PFSK-1 (cell line): Measurements from ENCODE around the gene SLC9A9.

Experiments
- FOXP2 ChIP-seq: optimal IDR thresholded peaks from 2 replicates; pipeline ENCODE3; 2011; ENCODE audit warnings: borderline replicate concordance, control low read depth, inconsistent platforms; ENCODE audit not compliant: insufficient read depth; ENCODE audit errors: extremely low read length, extremely low read depth
- POLR2AphosphoS5 ChIP-seq: IDR thresholded peaks from 2 replicates; pipeline ENCODE4 v1.6.1; 2012; ENCODE audit warnings: low read depth, mild to moderate bottlenecking, control low read depth, low read length, moderate library complexity
- SIN3A ChIP-seq: IDR thresholded peaks from 2 replicates; pipeline ENCODE4 v1.6.1; 2012; ENCODE audit warnings: mild to moderate bottlenecking, low read length, moderate library complexity, borderline replicate concordance; ENCODE audit not compliant: insufficient read depth
- TAF1 ChIP-seq: IDR thresholded peaks from 2 replicates; pipeline ENCODE4 v1.6.1; 2012; ENCODE audit warnings: low read length, control low read depth, borderline replicate concordance; ENCODE audit not compliant: insufficient read depth
- TF ChIP-seq, protein P1 (sequence below), 2 experiments: IDR thresholded peaks; 2 replicates each; pipeline versions ENCODE4 v1.6.1 to v1.8.0; 2011 to 2012; ENCODE audit warnings: low read depth in 2 of 2, low read length in 2 of 2, control low read depth in 1 of 2, inconsistent platforms in 1 of 2, mild to moderate bottlenecking in 1 of 2, moderate library complexity in 1 of 2; ENCODE audit not compliant: insufficient read depth in 1 of 2

The SLC9A9 gene

DNA sequence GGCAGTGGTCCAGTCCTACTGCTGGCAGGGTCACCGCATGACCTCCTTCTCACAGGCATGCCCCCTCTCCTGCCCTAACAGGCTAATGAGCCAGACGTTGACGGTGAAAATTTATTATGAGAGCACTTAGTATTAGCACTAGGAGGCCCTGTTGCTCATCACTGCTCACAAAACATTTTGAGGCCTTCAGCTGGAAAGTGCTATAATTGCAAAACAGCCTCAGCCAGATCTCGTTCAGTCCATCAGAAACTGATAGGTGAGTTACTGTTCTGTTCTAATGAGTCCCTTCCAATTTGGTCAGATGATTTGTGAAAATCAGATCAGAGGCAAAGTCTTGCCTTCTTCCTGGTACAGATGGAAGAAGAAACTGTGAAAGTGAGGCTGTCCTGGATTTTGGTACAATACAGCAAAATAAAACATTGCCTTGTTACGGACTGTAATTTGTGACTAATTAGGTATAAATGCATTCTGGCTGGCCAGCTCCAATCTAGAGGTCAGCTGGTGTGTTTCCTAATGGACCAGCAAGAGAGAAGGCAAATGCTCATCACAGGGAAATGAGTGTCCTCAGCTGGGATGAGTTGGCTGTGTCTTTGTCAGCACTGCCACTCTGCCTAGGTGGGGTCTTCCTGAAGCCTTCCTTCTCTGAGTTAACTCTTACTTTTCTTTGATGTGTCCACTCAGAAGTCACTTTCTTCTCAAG lies 411.9 kb downstream of the SLC9A9 start:
- TF ChIP-seq FOXP2: no peak
- TF ChIP-seq TAF1: no peak
- no peak for TF ChIP-seq SIN3A
- TF ChIP-seq, protein P1, sequence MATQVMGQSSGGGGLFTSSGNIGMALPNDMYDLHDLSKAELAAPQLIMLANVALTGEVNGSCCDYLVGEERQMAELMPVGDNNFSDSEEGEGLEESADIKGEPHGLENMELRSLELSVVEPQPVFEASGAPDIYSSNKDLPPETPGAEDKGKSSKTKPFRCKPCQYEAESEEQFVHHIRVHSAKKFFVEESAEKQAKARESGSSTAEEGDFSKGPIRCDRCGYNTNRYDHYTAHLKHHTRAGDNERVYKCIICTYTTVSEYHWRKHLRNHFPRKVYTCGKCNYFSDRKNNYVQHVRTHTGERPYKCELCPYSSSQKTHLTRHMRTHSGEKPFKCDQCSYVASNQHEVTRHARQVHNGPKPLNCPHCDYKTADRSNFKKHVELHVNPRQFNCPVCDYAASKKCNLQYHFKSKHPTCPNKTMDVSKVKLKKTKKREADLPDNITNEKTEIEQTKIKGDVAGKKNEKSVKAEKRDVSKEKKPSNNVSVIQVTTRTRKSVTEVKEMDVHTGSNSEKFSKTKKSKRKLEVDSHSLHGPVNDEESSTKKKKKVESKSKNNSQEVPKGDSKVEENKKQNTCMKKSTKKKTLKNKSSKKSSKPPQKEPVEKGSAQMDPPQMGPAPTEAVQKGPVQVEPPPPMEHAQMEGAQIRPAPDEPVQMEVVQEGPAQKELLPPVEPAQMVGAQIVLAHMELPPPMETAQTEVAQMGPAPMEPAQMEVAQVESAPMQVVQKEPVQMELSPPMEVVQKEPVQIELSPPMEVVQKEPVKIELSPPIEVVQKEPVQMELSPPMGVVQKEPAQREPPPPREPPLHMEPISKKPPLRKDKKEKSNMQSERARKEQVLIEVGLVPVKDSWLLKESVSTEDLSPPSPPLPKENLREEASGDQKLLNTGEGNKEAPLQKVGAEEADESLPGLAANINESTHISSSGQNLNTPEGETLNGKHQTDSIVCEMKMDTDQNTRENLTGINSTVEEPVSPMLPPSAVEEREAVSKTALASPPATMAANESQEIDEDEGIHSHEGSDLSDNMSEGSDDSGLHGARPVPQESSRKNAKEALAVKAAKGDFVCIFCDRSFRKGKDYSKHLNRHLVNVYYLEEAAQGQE (IDR thresholded peaks at IDR 0.05; ENCODE audit: insufficient read depth in 1 of 2, low read depth in 2 of 2, low read length in 2 of 2): no peak
- TF ChIP-seq POLR2AphosphoS5: no peak

DNA sequence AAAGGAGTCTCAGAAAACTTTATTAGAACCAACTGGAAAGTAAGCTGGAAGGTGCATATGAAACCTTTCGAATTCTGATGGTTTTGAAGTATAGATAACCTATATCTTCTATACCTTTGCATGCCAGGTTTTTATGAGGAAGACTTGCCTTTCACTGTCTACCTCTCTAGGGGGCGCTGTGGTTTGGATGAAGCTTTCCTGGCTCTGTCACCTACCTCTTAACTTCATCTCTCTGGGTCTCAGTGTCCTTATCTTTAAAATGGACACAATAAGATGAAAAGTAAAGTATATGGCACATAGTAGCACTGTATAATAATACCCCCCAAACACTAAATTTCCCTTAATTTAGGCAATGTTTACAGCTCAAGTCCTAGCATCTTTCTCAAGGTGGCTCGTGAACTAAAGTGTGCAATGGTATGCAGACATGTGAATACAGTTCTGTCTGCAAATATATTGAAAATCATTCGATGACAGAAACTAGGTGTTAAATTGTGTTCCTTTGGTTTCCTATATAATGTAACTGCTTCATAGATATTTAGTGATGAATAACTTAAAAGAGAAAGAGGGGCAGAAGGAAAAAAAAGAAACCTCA lies 414.4 kb downstream of the SLC9A9 start:
- TF ChIP-seq POLR2AphosphoS5 (no peak), TAF1 (no peak), FOXP2 (no peak), SIN3A (no peak)
- TF ChIP-seq, protein P1 (IDR thresholded peaks at IDR 0.05; ENCODE audit: insufficient read depth in 1 of 2, low read depth in 2 of 2, low read length in 2 of 2): no peak

DNA sequence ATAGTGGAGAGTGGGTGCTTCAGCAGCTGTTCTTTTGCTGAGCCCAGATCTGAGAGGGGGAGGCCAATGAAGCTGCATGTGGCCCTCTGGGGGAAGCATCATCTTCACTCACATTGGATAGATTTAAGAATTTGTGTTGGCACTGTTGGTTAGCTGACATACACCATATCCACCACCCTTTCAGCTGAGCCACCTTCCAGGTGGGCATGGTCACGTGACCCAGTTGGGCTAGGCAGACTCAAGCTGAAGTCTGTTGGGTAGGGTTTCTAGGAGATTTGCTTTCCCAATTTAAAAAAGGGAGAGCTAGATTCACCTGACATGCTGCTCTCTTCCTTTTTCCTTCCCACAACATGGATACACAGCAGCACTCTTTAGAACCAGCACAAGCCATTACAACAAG lies 417.7 kb downstream of the SLC9A9 start:
- TF ChIP-seq, protein P1 (IDR thresholded peaks at IDR 0.05; ENCODE audit: insufficient read depth in 1 of 2, low read depth in 2 of 2, low read length in 2 of 2): no peak

DNA sequence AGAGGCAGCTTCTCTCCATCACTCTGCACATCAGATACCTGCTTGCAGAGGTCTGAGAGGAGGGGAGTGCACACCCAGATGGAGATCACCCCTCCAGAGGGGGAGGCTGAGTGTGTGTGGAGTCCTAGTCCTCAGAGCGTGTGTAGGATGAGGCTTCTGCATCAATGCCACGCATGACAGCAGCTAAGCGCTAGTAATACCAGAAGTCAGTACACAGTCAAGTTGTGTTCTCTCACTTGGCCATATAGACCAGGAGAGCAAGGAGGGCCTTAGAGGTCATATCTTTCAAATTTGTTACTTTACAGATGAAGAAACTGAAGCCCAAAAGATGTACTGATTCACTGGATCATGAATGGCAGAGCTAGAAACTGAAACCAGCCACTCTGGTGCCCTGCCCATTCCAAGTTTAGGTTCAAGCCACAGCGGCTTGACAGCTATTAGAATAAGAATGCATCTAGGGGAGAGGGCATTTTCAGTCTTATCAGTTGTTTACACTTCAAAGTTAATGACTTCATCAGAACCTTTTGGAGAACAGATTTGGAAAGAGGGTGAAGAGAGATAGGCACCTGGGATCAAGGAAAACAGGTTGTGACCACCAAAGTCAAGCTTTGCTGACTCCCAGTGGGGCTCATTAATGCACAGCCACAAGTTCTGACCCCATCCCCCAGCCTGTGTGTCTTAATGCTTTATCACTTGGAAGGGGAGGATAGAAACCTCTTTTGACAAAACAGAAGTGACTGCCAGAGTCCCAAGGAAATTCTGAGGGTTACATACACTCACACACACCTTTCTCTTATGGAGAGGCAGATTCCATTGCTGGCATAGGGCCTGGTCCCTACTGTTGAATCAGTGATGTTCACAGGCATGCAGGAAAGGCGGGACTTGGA lies 418.4 kb downstream of the SLC9A9 start:
- no peak for TF ChIP-seq POLR2AphosphoS5
- TF ChIP-seq FOXP2: no peak
- TF ChIP-seq TAF1: no peak
- TF ChIP-seq SIN3A: no peak
- TF ChIP-seq, protein P1 (IDR thresholded peaks at IDR 0.05; ENCODE audit: insufficient read depth in 1 of 2, low read depth in 2 of 2, low read length in 2 of 2): no peak
